Panc1 (cell line): ENCODE measurements around the gene VOPP1. TPM values are rescaled to one million over a fixed set of nuclear protein-coding genes. Genes with fewer than 3 reads are reported as not detected.

Source experiments
- ATAC-seq: fragments of 200-7000 bp; cut with Tn5 transposase; 2 replicates; pipeline ENCODE4 v1.9.1; 2020; ENCODE audit warnings: mild to moderate bottlenecking, moderate library complexity
- BruUV-seq: library from RNA; stranded (reverse); fragments of 400-500 nt; replicated peaks from 2 replicates; lab custom pipeline; 2021; lab: Mats Ljungman, UMichigan
- CTCF ChIA-PET: fragments of 300-600 bp; sonication (Branson Sonifier 250); formaldehyde crosslinking; loops from one replicate; lab custom pipeline; 2022; ENCODE audit warnings: antibody characterized with exemption; lab: Charles Lee
- POLR2A ChIA-PET: fragments of 300-600 bp; sonication (Branson Sonifier 250); formaldehyde crosslinking; loops from one replicate; lab custom pipeline; 2022; ENCODE audit warnings: antibody characterized with exemption; lab: Charles Lee
- DNase-seq: peaks from one replicate; pipeline ENCODE4 v3.0.0-alpha.2; 2010; ENCODE audit warnings: low read depth, low spot score
- H3K27ac ChIP-seq: 2 replicates; pipeline ENCODE4 v1.5.1; 2011; ENCODE audit warnings: mild to moderate bottlenecking, low read length, inconsistent platforms
- H3K27me3 ChIP-seq: fragments of 200-500 bp; sonication (Bioruptor generic); 2 replicates; pipeline ENCODE4 v1.6.0; 2014; ENCODE audit warnings: low read length, inconsistent platforms; ENCODE audit not compliant: control insufficient read depth, insufficient read depth
- H3K36me3 ChIP-seq: fragments of 200-500 bp; sonication (Bioruptor generic); 2 replicates; pipeline ENCODE4 v1.5.1; 2014; ENCODE audit warnings: inconsistent platforms, mild to moderate bottlenecking, low read length, moderate library complexity; ENCODE audit not compliant: control insufficient read depth, insufficient read depth
- H3K4me1 ChIP-seq: 2 replicates; pipeline ENCODE4 v1.5.1; 2011; ENCODE audit warnings: inconsistent platforms, mild to moderate bottlenecking, low read length, moderate library complexity; ENCODE audit not compliant: control insufficient read depth, insufficient read depth
- H3K4me3 ChIP-seq, 2 experiments: 2 replicates each; pipeline ENCODE4 v1.5.1; 2011 to 2012; ENCODE audit warnings: low read depth in 2 of 2, low read length in 2 of 2, mild to moderate bottlenecking in 2 of 2, inconsistent platforms in 1 of 2, moderate library complexity in 1 of 2
- H3K9me3 ChIP-seq: fragments of 200-500 bp; sonication (Bioruptor generic); 2 replicates; pipeline ENCODE4 v1.5.1; 2014; ENCODE audit warnings: low read depth, mild to moderate bottlenecking, inconsistent platforms, low read length, moderate library complexity; ENCODE audit not compliant: control insufficient read depth, insufficient read depth
- POLR2AphosphoS5 ChIP-seq: IDR thresholded peaks from 2 replicates; pipeline ENCODE4 v1.6.1; 2012; ENCODE audit warnings: mild to moderate bottlenecking, low read depth, low read length, moderate library complexity
- REST ChIP-seq, 2 experiments: IDR thresholded peaks; 2 replicates each; pipeline ENCODE4 v1.6.1; 2011 to 2012; ENCODE audit warnings: low read depth in 2 of 2, control low read depth in 1 of 2, low read length in 1 of 2, mild to moderate bottlenecking in 1 of 2, moderate library complexity in 1 of 2; ENCODE audit not compliant: insufficient read depth in 1 of 2
- SIN3A ChIP-seq: IDR thresholded peaks from 2 replicates; pipeline ENCODE4 v1.6.1; 2012; ENCODE audit warnings: low read depth, mild to moderate bottlenecking, low read length, moderate library complexity, borderline replicate concordance; ENCODE audit not compliant: insufficient read depth
- TCF7L2 ChIP-seq: IDR thresholded peaks from 2 replicates; pipeline ENCODE4 v1.6.1; 2011; ENCODE audit warnings: mild to moderate bottlenecking, low read depth, low read length, inconsistent platforms
- in situ Hi-C: cut with HindIII; loops from 2 replicates; pipeline ENCODE4 v1.10.0; 2016; ENCODE audit warnings: low sequenced_read_pairs, low pct_unique_long_range_greater_than_20kb
- intact Hi-C: fragments of 100-400 bp; cut with micrococcal nuclease; formaldehyde crosslinking; loops from one replicate; pipeline ENCODE4 v1.10.0; 2022; ENCODE audit not compliant: unreplicated experiment
- total RNA-seq: library from RNA; stranded (reverse); gene quantifications from one replicate; pipeline ENCODE4 v1.2.1, GENCODE V29; 2021; ENCODE audit not compliant: unreplicated experiment
- TF ChIP-seq, protein P1 (sequence below): fragments of 450-650 bp; IDR thresholded peaks from 2 replicates; pipeline ENCODE4 v1.5.1; 2017; ENCODE audit warnings: mild to moderate bottlenecking

The VOPP1 gene
- total RNA-seq, 1 experiment from 2014 or later, result 131 TPM

- DNase-seq (peak; percentile 42), ATAC-seq (peak; percentile 70)
- Histone ChIP-seq H3K4me3 (no peak overlapping the region), H3K4me1 (no peaks in the 10 kb centered on the region), H3K27me3 (no peaks in the 10 kb centered on the region), H3K27ac (no peak overlapping the region), H3K9me3 (no peaks in the 10 kb centered on the region), H3K36me3 (no peaks in the 10 kb centered on the region)
- ChIA-PET POLR2A (interaction anchor here (0.5 kb wide), 1 partner anchor 12 kb away, joined by 14 read pairs; no protein-coding TSS in a partner anchor), CTCF (interaction anchor here (0.6 to 0.7 kb wide), 2 partner anchors 165 to 195 kb away, joined by 3 to 4 read pairs; no protein-coding TSS in a partner anchor)
- no peak for TF ChIP-seq SIN3A
- TF ChIP-seq, protein P1, sequence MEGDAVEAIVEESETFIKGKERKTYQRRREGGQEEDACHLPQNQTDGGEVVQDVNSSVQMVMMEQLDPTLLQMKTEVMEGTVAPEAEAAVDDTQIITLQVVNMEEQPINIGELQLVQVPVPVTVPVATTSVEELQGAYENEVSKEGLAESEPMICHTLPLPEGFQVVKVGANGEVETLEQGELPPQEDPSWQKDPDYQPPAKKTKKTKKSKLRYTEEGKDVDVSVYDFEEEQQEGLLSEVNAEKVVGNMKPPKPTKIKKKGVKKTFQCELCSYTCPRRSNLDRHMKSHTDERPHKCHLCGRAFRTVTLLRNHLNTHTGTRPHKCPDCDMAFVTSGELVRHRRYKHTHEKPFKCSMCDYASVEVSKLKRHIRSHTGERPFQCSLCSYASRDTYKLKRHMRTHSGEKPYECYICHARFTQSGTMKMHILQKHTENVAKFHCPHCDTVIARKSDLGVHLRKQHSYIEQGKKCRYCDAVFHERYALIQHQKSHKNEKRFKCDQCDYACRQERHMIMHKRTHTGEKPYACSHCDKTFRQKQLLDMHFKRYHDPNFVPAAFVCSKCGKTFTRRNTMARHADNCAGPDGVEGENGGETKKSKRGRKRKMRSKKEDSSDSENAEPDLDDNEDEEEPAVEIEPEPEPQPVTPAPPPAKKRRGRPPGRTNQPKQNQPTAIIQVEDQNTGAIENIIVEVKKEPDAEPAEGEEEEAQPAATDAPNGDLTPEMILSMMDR, result peak; percentile 76; the same call in 1 of the 2 replicates
- BruUV-seq, result no TSS peak
- intact Hi-C loops, result loop anchor here (10.0 kb wide), 1 partner anchor 162 kb away; no protein-coding TSS in a partner anchor
- in situ Hi-C loops, result no loop called here
Measured at GRCh38 chr7:55432939-55433784, 139.1 kb downstream of the VOPP1 start.

DNA sequence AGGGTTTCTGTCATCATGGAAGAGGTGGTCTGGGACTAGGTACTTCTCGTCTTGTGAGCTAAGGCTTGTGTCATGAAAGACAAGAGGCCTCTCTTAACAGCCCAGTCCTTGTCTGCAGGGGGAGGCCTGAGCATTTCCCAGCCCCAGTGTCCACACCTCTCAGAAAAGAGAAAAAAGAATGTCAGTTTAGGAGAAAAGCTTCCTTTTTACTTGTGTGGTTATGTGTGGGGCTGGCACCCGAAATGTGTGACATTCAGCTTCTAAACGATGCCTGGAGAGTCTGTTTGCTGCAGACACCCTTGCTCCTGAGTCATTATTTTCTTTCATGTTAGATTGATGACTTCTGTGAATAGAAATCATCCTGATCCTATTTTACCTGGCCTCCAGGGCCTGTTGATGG, 139.8 kb downstream of the VOPP1 start:
- intact Hi-C loops (loop anchor here (10.0 kb wide), 1 partner anchor 162 kb away; no protein-coding TSS in a partner anchor), in situ Hi-C loops (no loop called here)
- ChIA-PET POLR2A (interaction anchor here (0.5 kb wide), 1 partner anchor 12 kb away, joined by 14 read pairs; no protein-coding TSS in a partner anchor), CTCF (no interaction called here)
- DNase-seq (no peak), ATAC-seq (no peak)
- TF ChIP-seq POLR2AphosphoS5 (no peak), TCF7L2 (no peak), REST (IDR thresholded peaks at IDR 0.05; ENCODE audit: insufficient read depth in 1 of 2, low read depth in 2 of 2, low read length in 1 of 2) (no peak), SIN3A (no peak)
- TF ChIP-seq, protein P1, result no peak
- no TSS peak for BruUV-seq
- no peaks in the 10 kb centered on the region for H3K4me1 ChIP-seq
- no peaks in the 10 kb centered on the region for H3K27me3 ChIP-seq
- H3K4me3 ChIP-seq, result no peak overlapping the region
- no peaks in the 10 kb centered on the region for H3K36me3 ChIP-seq
- no peaks in the 10 kb centered on the region for H3K9me3 ChIP-seq
- H3K27ac ChIP-seq, result no peak overlapping the region
